Measurements from ENCODE around the gene C10orf71. TPM values are rescaled to one million over a fixed set of nuclear protein-coding genes. Genes with fewer than 3 reads are reported as not detected.

C10orf71 gene
- total and polyA plus RNA-seq, 2 of the 8 experiments (the other 6 are each of a cell fraction or from before 2014, with no cell fraction given): not detected

DNA sequence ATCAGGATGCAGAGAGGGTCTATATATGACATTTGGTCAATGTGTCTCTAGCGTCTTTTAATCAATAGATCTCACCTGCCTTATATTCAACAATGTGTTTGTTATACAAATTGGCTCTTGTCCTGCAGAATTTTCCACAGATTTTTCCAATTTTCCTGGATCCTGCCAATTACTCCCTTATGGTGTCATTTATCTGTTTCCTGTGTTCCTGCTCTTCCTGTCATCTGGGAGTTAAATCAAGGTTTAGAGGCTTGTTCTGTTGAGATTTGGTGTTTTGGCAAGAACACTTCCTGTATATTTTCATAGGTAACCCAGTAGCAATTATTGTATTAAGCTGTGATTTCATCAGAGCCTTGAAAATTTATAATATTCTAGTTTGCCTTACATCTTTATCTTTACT, 8.8 kb upstream of the C10orf71 start:
- Histone ChIP-seq H4K5ac (ENCODE audit: insufficient read length, low read depth, low read length) (no peak overlapping the region), H2AK5ac (ENCODE audit: low read depth, low read length) (no peak overlapping the region), H2BK20ac (ENCODE audit: low read length) (no peak overlapping the region), H3K23me2 (ENCODE audit: low read depth, low read length) (no peaks in the 10 kb centered on the region), H2BK120ac (replicated peaks; ENCODE audit: low read depth, low read length) (no peak overlapping the region), H2BK15ac (ENCODE audit: low read length) (no peak overlapping the region), H2BK5ac (ENCODE audit: low read depth, low read length) (no peak overlapping the region), H3K56ac (replicated peaks; ENCODE audit: insufficient read length, low read depth, low read length) (no peak overlapping the region), H2AFZ (ENCODE audit: low read length) (no peak overlapping the region), H2BK12ac (ENCODE audit: low read depth, low read length) (no peak overlapping the region), H4K20me1 (replicated peaks in 1 of 2; ENCODE audit: control insufficient read depth in 1 of 2, insufficient read depth in 2 of 2, low read length in 2 of 2) (no peaks in the 10 kb centered on the region), H3K36me3 (ENCODE audit: control insufficient read depth in 2 of 4, insufficient read depth in 4 of 4, low read length in 3 of 4) (no peaks in the 10 kb centered on the region), H3K79me1 (ENCODE audit: low read depth, low read length) (no peaks in the 10 kb centered on the region), H3K4me3 (ENCODE audit: extremely low read depth in 1 of 4, insufficient read depth in 2 of 4, low read depth in 3 of 4, low read length in 4 of 4) (no peak overlapping the region), H3K4me2 (ENCODE audit: insufficient read depth in 1 of 2, low read depth in 2 of 2, low read length in 2 of 2) (no peak overlapping the region), H4K91ac (replicated peaks; ENCODE audit: insufficient read length, low read length) (no peak overlapping the region), H3K23ac (ENCODE audit: insufficient read length) (no peak overlapping the region), H3K14ac (ENCODE audit: insufficient read length) (no peak overlapping the region), H3K9ac (replicated peaks in 1 of 4; ENCODE audit: extremely low read depth in 1 of 4, low read depth in 3 of 4, low read length in 3 of 4) (no peak overlapping the region), H3K4me1 (replicated peaks in 1 of 4; ENCODE audit: control insufficient read depth in 3 of 4, insufficient read depth in 4 of 4, low read length in 3 of 4) (no peaks in the 10 kb centered on the region), H3K4ac (replicated peaks; ENCODE audit: insufficient read length, low read depth, low read length) (no peak overlapping the region), H4K8ac (ENCODE audit: extremely low read depth, insufficient read depth, low read length) (no peak overlapping the region), H3K79me2 (ENCODE audit: control insufficient read depth in 1 of 2, insufficient read depth in 2 of 2, low read length in 2 of 2) (no peaks in the 10 kb centered on the region), H3K27ac (ENCODE audit: low read depth, low read length) (no peak overlapping the region), H3K18ac (ENCODE audit: extremely low read depth, low read length) (no peak overlapping the region), H3K9me3 (ENCODE audit: insufficient read depth in 2 of 2, low read depth in 1 of 2, low read length in 1 of 2) (no peaks in the 10 kb centered on the region), H3K27me3 (replicated peaks in 1 of 4; ENCODE audit: control insufficient read depth in 3 of 4, extremely low read depth in 1 of 4, insufficient read depth in 3 of 4, low read length in 3 of 4) (no peaks in the 10 kb centered on the region)
- POLR2A ChIA-PET (ENCODE audit: partially characterized antibody): no interaction called here
- WGBS, 2 experiments (ENCODE audit: extremely low coverage in 1 of 2, insufficient coverage in 1 of 2, insufficient read length in 1 of 2, insufficient replicate concordance in 2 of 2, low coverage in 1 of 2, low lambda C conversion rate in 2 of 2, missing lambda C conversion rate in 1 of 2): 100% methylated on average over 1 of the region's 1 CpG; no CpG with 5 or more reads in 1 of the 2 experiments
- DNase-seq (ENCODE audit: low read depth in 1 of 2, low spot score in 2 of 2) (no peak), FAIRE-seq (no peak)
- no peak for TF ChIP-seq SIN3A (conservative IDR thresholded peaks at IDR 0.05 in 1 of 2, IDR thresholded peaks at IDR 0.05 in 1 of 2; ENCODE audit: low read depth in 1 of 2, low read length in 2 of 2)
- no peak for TF ChIP-seq GABPA (IDR thresholded peaks at IDR 0.05; ENCODE audit: borderline replicate concordance, insufficient read depth, low read length)
- no peak for TF ChIP-seq NANOG (IDR thresholded peaks at IDR 0.05; ENCODE audit: insufficient read depth, low read depth, low read length, poor library complexity, severe bottlenecking)
- TF ChIP-seq KDM4A (IDR thresholded peaks at IDR 0.05; ENCODE audit: low read depth, low read length, severe bottlenecking): no peak
- TF ChIP-seq TEAD4 (IDR thresholded peaks at IDR 0.05; ENCODE audit: low read depth, low read length): no peak
- TF ChIP-seq POU5F1 (IDR thresholded peaks at IDR 0.05; ENCODE audit: low read depth, low read length): no peak
- TF ChIP-seq RNF2 (IDR thresholded peaks at IDR 0.05; ENCODE audit: borderline replicate concordance, low read depth, low read length, missing control alignments, poor library complexity, severe bottlenecking): no peak
- TF ChIP-seq CTBP2 (IDR thresholded peaks at IDR 0.05; ENCODE audit: borderline replicate concordance, insufficient read depth, insufficient read length, low read length): no peak
- TF ChIP-seq SIX5 (IDR thresholded peaks at IDR 0.05; ENCODE audit: low read depth, low read length): no peak
- TF ChIP-seq SAP30 (IDR thresholded peaks at IDR 0.05; ENCODE audit: insufficient read depth, insufficient replicate concordance, low read length): no peak
- no peak for TF ChIP-seq CEBPB (IDR thresholded peaks at IDR 0.05; ENCODE audit: low read depth, low read length)
- TF ChIP-seq CBX8 (IDR thresholded peaks at IDR 0.05; ENCODE audit: borderline replicate concordance, low read depth, low read length): no peak
- CTCF ChIA-PET (ENCODE audit: partially characterized antibody): interaction anchor here (1.2 to 1.4 kb wide), 2 partner anchors 8 to 14 kb away, joined by 3 to 7 read pairs; no protein-coding TSS in a partner anchor
